Inferior parietal cortex (tissue), 1 donor: ENCODE data around the gene CDC73.
"Not testable (repeated sequence)": the region's sequence is repeated elsewhere in the genome, so short reads cannot be mapped to it uniquely, and the experiment has no call there.

Experiments
- DNase-seq: peaks from one replicate; pipeline ENCODE4 v3.0.0-alpha.2; 2016; ENCODE audit errors: extremely low spot score

CDC73 gene

GRCh38 chr1:193229136-193229535, 107.3 kb downstream of the CDC73 start:
- DNase-seq = no peak

- not testable (repeated sequence) for DNase-seq
Measured at GRCh38 chr1:193231146-193231545, 109.3 kb downstream of the CDC73 start.

- DNase-seq = no peak
Measured at GRCh38 chr1:193234530-193234929, 112.7 kb downstream of the CDC73 start.

GRCh38 chr1:193237381-193237978, 115.6 kb downstream of the CDC73 start:
- no peak for DNase-seq

GRCh38 chr1:193240609-193241008, 118.8 kb downstream of the CDC73 start:
- no peak for DNase-seq

- no peak for DNase-seq
Measured at GRCh38 chr1:193241132-193241827, 119.4 kb downstream of the CDC73 start.

- no peak for DNase-seq
Measured at GRCh38 chr1:193242000-193242399, 120.2 kb downstream of the CDC73 start.

GRCh38 chr1:193249187-193249586, 127.4 kb downstream of the CDC73 start:
- no peak for DNase-seq

- DNase-seq = no peak
Measured at GRCh38 chr1:193251950-193252349, 130.1 kb downstream of the CDC73 start.

- no peak for DNase-seq
Measured at GRCh38 chr1:193256019-193256418, 134.2 kb downstream of the CDC73 start.

- no peak for DNase-seq
Measured at GRCh38 chr1:193259636-193260035, 137.8 kb downstream of the CDC73 start.

- DNase-seq = no peak
Measured at GRCh38 chr1:193260056-193260745, 138.4 kb downstream of the CDC73 start.

GRCh38 chr1:193260896-193261295, 139.1 kb downstream of the CDC73 start:
- DNase-seq = no peak

GRCh38 chr1:193262661-193263060, 140.8 kb downstream of the CDC73 start:
- no peak for DNase-seq

GRCh38 chr1:193264313-193265065, 142.7 kb downstream of the CDC73 start:
- DNase-seq = no peak

GRCh38 chr1:193265716-193266115, 143.9 kb downstream of the CDC73 start:
- DNase-seq = no peak

- not testable (repeated sequence) for DNase-seq
Measured at GRCh38 chr1:193266794-193267193, 145.0 kb downstream of the CDC73 start.

- no peak for DNase-seq
Measured at GRCh38 chr1:193270996-193271395, 149.2 kb downstream of the CDC73 start.

- no peak for DNase-seq
Measured at GRCh38 chr1:193275773-193276172, 153.9 kb downstream of the CDC73 start.

GRCh38 chr1:193278968-193279367, 157.1 kb downstream of the CDC73 start:
- DNase-seq = no peak

GRCh38 chr1:193281894-193282293, 160.1 kb downstream of the CDC73 start:
- no peak for DNase-seq

- no peak for DNase-seq
Measured at GRCh38 chr1:193283016-193283415, 161.2 kb downstream of the CDC73 start.
